Neural cell (in vitro differentiated cells): ENCODE data around the gene ADGRL3. TPM values are rescaled to one million over a fixed set of nuclear protein-coding genes. Genes with fewer than 3 reads are reported as not detected.
"Not testable (repeated sequence)": the region's sequence is repeated elsewhere in the genome, so short reads cannot be mapped to it uniquely, and the experiment has no call there.

Source experiments
- H2AFZ ChIP-seq: fragments of 200-600, 300-800 bp; sonication (generic), shearing (Covaris generic); 2 replicates; pipeline ENCODE4 v1.6.0; 2014; ENCODE audit warnings: low read depth, mild to moderate bottlenecking, antibody characterized with exemption, low read length, moderate library complexity
- H3F3A ChIP-seq: fragments of 200-600 bp; shearing (Covaris generic); 2 replicates; pipeline ENCODE4 v1.6.1; 2016; ENCODE audit warnings: mild to moderate bottlenecking, moderate library complexity, mixed read lengths, antibody characterized with exemption, low read length; ENCODE audit not compliant: insufficient read depth, poor library complexity, severe bottlenecking
- H3K27ac ChIP-seq: fragments of 200-600, 300-800 bp; sonication (generic), shearing (Covaris generic); 2 replicates; pipeline ENCODE4 v1.5.1; 2014; ENCODE audit warnings: mild to moderate bottlenecking, low read length, moderate library complexity
- H3K27me3 ChIP-seq: fragments of 300-800, 200-600 bp; sonication (generic), shearing (Covaris generic); 2 replicates; pipeline ENCODE4 v1.6.0; 2014; ENCODE audit warnings: mild to moderate bottlenecking, low read depth, low read length, moderate library complexity; ENCODE audit not compliant: insufficient read depth
- H3K36me3 ChIP-seq: fragments of 300-800, 200-600 bp; sonication (generic), shearing (Covaris generic); 2 replicates; pipeline ENCODE4 v1.5.1; 2014; ENCODE audit warnings: mild to moderate bottlenecking, antibody characterized with exemption, low read length, moderate library complexity; ENCODE audit not compliant: insufficient read depth
- H3K4me2 ChIP-seq: fragments of 300-800, 200-600 bp; sonication (generic), shearing (Covaris generic); 2 replicates; pipeline ENCODE4 v1.6.0; 2014; ENCODE audit warnings: mild to moderate bottlenecking, low read length
- H3K4me3 ChIP-seq: fragments of 300-800, 200-600 bp; sonication (generic), shearing (Covaris generic); 2 replicates; pipeline ENCODE4 v1.5.1; 2014; ENCODE audit warnings: mild to moderate bottlenecking, low read length, moderate library complexity
- H3K79me2 ChIP-seq: fragments of 200-600 bp; shearing (Covaris generic); replicated peaks from 2 replicates; pipeline ENCODE4 v1.6.0; 2014; ENCODE audit warnings: mild to moderate bottlenecking, low read length, moderate library complexity; ENCODE audit not compliant: insufficient read depth
- H3K9ac ChIP-seq: fragments of 300-800, 200-600 bp; sonication (generic), shearing (Covaris generic); 2 replicates; pipeline ENCODE4 v1.6.1; 2016; ENCODE audit warnings: mild to moderate bottlenecking, low read length, mixed read lengths
- H3K9me2 ChIP-seq: fragments of 200-600 bp; shearing (Covaris generic); 2 replicates; pipeline ENCODE4 v1.6.1; 2016; ENCODE audit warnings: mild to moderate bottlenecking, low read length, mixed read lengths; ENCODE audit not compliant: insufficient read depth
- H3K9me3 ChIP-seq: fragments of 200-600, 300-800 bp; sonication (generic), shearing (Covaris generic); 2 replicates; pipeline ENCODE4 v1.6.1; 2016; ENCODE audit warnings: mild to moderate bottlenecking, mixed run types, low read length, moderate library complexity, mixed read lengths
- H4K20me1 ChIP-seq: fragments of 200-600 bp; shearing (Covaris generic); 2 replicates; pipeline ENCODE4 v1.6.1; 2016; ENCODE audit warnings: mild to moderate bottlenecking, mixed run types; ENCODE audit not compliant: insufficient read depth
- CTCF ChIP-seq: fragments of 450-650 bp; IDR thresholded peaks from 2 replicates; pipeline ENCODE4 v1.5.1; 2014; ENCODE audit warnings: antibody characterized with exemption, mild to moderate bottlenecking, moderate library complexity; ENCODE audit not compliant: poor library complexity, severe bottlenecking
- EP300 ChIP-seq: fragments of 450-650 bp; conservative IDR thresholded peaks from 2 replicates; pipeline ENCODE4 v1.6.1; 2014; ENCODE audit warnings: antibody characterized with exemption, mild to moderate bottlenecking, moderate library complexity; ENCODE audit not compliant: poor library complexity, severe bottlenecking
- EZH2 ChIP-seq: fragments of 200-600, 300-800 bp; shearing (Covaris generic), sonication (generic); IDR thresholded peaks from 2 replicates; pipeline ENCODE4 v1.6.1; 2014; ENCODE audit warnings: antibody characterized with exemption, low read length, borderline replicate concordance, mild to moderate bottlenecking; ENCODE audit not compliant: insufficient read depth, poor library complexity, severe bottlenecking
- MXI1 ChIP-seq: fragments of 450-650 bp; conservative IDR thresholded peaks from 2 replicates; pipeline ENCODE4 v1.6.1; 2014; ENCODE audit warnings: antibody characterized with exemption, mild to moderate bottlenecking; ENCODE audit not compliant: poor library complexity, severe bottlenecking
- POLR2AphosphoS5 ChIP-seq: IDR thresholded peaks from 2 replicates; pipeline ENCODE4 v1.6.1; 2012
- RAD21 ChIP-seq: fragments of 450-650 bp; conservative IDR thresholded peaks from 2 replicates; pipeline ENCODE4 v1.6.1; 2014; ENCODE audit warnings: antibody characterized with exemption, mild to moderate bottlenecking, moderate library complexity
- REST ChIP-seq: IDR thresholded peaks from 2 replicates; pipeline ENCODE4 v1.6.1; 2012; ENCODE audit warnings: borderline replicate concordance
- SMC3 ChIP-seq: fragments of 450-650 bp; conservative IDR thresholded peaks from 2 replicates; pipeline ENCODE4 v1.6.1; 2014; ENCODE audit warnings: antibody characterized with exemption, mild to moderate bottlenecking, moderate library complexity; ENCODE audit not compliant: poor library complexity
- TAF1 ChIP-seq: IDR thresholded peaks from 2 replicates; pipeline ENCODE4 v1.6.1; 2012; ENCODE audit warnings: low read depth
- polyA plus RNA-seq: library from polyadenylated mRNA; depleted of rRNA; stranded (reverse); fragments of >200 nt; gene quantifications from 2 replicates; pipeline ENCODE4 v1.2.3, GENCODE V29; 2014

The ADGRL3 gene
- polyA plus RNA-seq, 1 donor from 2014 or later: 99.4 TPM

GRCh38 chr4:61984260-61984909 lies 784.3 kb downstream of the ADGRL3 start:
- peaks cover 10% of the 10 kb centered on the region for H3K36me3 ChIP-seq
- no peak overlapping the region for H3K9ac ChIP-seq
- H3K79me2 ChIP-seq: no peaks in the 10 kb centered on the region
- no peaks in the 10 kb centered on the region for H3F3A ChIP-seq
- no peaks in the 10 kb centered on the region for H3K27me3 ChIP-seq
- no peak overlapping the region for H3K4me3 ChIP-seq
- no peak overlapping the region for H3K4me2 ChIP-seq
- H2AFZ ChIP-seq: no peak overlapping the region
- no peaks in the 10 kb centered on the region for H3K9me3 ChIP-seq
- no peaks in the 10 kb centered on the region for H3K9me2 ChIP-seq
- no peaks in the 10 kb centered on the region for H4K20me1 ChIP-seq
- no peak for TF ChIP-seq CTCF
- TF ChIP-seq EP300: no peak
- TF ChIP-seq REST: no peak
- no peak for TF ChIP-seq SMC3
- no peak for TF ChIP-seq TAF1
- TF ChIP-seq RAD21: no peak
- no peak for TF ChIP-seq POLR2AphosphoS5
- no peak for TF ChIP-seq EZH2
- TF ChIP-seq MXI1: no peak
- H3K27ac ChIP-seq: no peak overlapping the region

DNA sequence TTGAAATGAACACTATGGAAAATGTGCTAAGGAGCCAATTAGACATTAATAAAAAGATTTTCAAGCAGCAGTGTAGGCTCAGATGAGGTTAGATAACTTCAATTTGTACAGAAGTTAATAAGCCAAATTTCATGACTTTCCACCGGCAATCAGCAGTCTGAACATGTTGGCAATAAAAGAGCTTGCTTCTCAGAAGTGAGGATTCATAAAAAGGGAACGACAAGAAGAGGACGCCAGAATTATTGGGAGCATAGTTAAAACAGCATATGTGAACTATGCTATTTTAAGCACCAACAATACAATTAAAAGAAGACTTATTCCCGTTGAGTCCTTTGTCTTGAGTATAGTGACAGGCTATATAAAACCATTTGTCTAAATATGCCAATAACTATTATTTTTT lies 785.3 kb downstream of the ADGRL3 start:
- Histone ChIP-seq H3K79me2 (no peaks in the 10 kb centered on the region), H3K27ac (no peak overlapping the region), H3K4me2 (no peak overlapping the region), H2AFZ (no peak overlapping the region), H3K4me3 (no peak overlapping the region), H3K9me2 (no peaks in the 10 kb centered on the region), H4K20me1 (no peaks in the 10 kb centered on the region), H3F3A (no peaks in the 10 kb centered on the region), H3K27me3 (no peaks in the 10 kb centered on the region), H3K9ac (no peak overlapping the region), H3K9me3 (no peaks in the 10 kb centered on the region), H3K36me3 (peaks cover 10% of the 10 kb centered on the region)
- TF ChIP-seq SMC3: no peak
- TF ChIP-seq REST: no peak
- TF ChIP-seq RAD21: no peak
- TF ChIP-seq MXI1: no peak
- no peak for TF ChIP-seq TAF1
- no peak for TF ChIP-seq CTCF
- TF ChIP-seq EP300: no peak
- no peak for TF ChIP-seq EZH2
- no peak for TF ChIP-seq POLR2AphosphoS5

DNA sequence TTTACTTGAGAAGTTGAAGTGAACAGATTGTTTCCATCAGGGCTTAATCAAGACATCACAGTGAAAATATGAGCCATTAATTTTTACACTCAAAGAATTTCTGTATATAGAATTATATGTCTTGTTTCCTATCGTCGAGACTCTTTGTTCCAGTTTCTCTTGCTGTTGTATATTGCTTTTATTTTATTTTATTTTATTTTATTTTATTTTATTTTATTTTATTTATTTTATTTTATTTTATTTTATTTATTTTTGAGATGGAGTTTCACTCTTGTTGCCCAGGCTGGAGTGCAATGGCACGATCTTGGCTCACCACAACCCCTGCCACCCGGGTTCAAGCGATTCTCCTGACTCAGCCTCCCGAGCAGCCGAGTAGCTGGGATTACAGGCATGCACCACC lies 786.8 kb downstream of the ADGRL3 start:
- not testable (repeated sequence) for H3K9me2 ChIP-seq, H3K4me3 ChIP-seq, H3K36me3 ChIP-seq, H3K27me3 ChIP-seq, H3K9ac ChIP-seq, H3K27ac ChIP-seq, H4K20me1 ChIP-seq, H3F3A ChIP-seq, H3K79me2 ChIP-seq, H3K9me3 ChIP-seq, H3K4me2 ChIP-seq, H2AFZ ChIP-seq
